Endodermal cell (in vitro differentiated cells): ENCODE data around the gene IDS. TPM values are rescaled to one million over a fixed set of nuclear protein-coding genes. Genes with fewer than 3 reads are reported as not detected.
"Not testable (repeated sequence)": the region's sequence is repeated elsewhere in the genome, so short reads cannot be mapped to it uniquely, and the experiment has no call there.

ENCODE experiments used
- DNase-seq: peaks from one replicate; pipeline ENCODE4 v3.0.0-alpha.2; 2017
- H3K27ac ChIP-seq: 2 replicates; pipeline ENCODE4 v1.5.1; 2013; ENCODE audit warnings: mild to moderate bottlenecking, low read depth, low read length, moderate library complexity
- H3K27me3 ChIP-seq: 2 replicates; pipeline ENCODE4 v1.6.1; 2013; ENCODE audit warnings: mild to moderate bottlenecking, low read length, moderate library complexity; ENCODE audit not compliant: insufficient read depth, control insufficient read depth, poor library complexity, severe bottlenecking
- H3K36me3 ChIP-seq: 2 replicates; pipeline ENCODE4 v1.7.0; 2013; ENCODE audit warnings: mild to moderate bottlenecking, low read length, moderate library complexity; ENCODE audit not compliant: control insufficient read depth, insufficient read depth
- H3K4me1 ChIP-seq: one replicate; pipeline ENCODE4 v1.7.0; 2013; ENCODE audit warnings: low read length; ENCODE audit not compliant: control insufficient read depth, insufficient read depth
- H3K4me3 ChIP-seq: 2 replicates; pipeline ENCODE4 v1.5.1; 2013; ENCODE audit warnings: mild to moderate bottlenecking, low read length, moderate library complexity
- H3K9ac ChIP-seq: 2 replicates; pipeline ENCODE4 v1.6.1; 2013; ENCODE audit warnings: mild to moderate bottlenecking, low read length, moderate library complexity; ENCODE audit not compliant: poor library complexity, severe bottlenecking; ENCODE audit errors: extremely low read depth
- H3K9me3 ChIP-seq: 2 replicates; pipeline ENCODE4 v1.6.1; 2013; ENCODE audit warnings: mild to moderate bottlenecking, low read length, moderate library complexity; ENCODE audit not compliant: control insufficient read depth
- H3K27ac Mint-ChIP-seq: 2 replicates; pipeline ENCODE4 v1.8.0; 2020; ENCODE audit warnings: mixed read lengths
- H3K27me3 Mint-ChIP-seq: 2 replicates; pipeline ENCODE4 v1.8.0; 2021; ENCODE audit warnings: mild to moderate bottlenecking, mixed read lengths; ENCODE audit not compliant: insufficient read depth
- H3K36me3 Mint-ChIP-seq: 2 replicates; pipeline ENCODE4 v1.8.0; 2020; ENCODE audit warnings: low read depth, mixed read lengths
- H3K4me1 Mint-ChIP-seq: 2 replicates; pipeline ENCODE4 v1.8.0; 2020; ENCODE audit warnings: mixed read lengths
- H3K4me3 Mint-ChIP-seq: 2 replicates; pipeline ENCODE4 v1.8.0; 2020; ENCODE audit warnings: mild to moderate bottlenecking, moderate library complexity, mixed read lengths
- H3K9me3 Mint-ChIP-seq: 2 replicates; pipeline ENCODE4 v1.8.0; 2020; ENCODE audit warnings: mild to moderate bottlenecking, mixed read lengths
- WGBS, 2 experiments: methylation state at CpG; one replicate each; pipeline versions ENCODE4 v1.1.5 to v1.1.7; 2013; ENCODE audit warnings: missing lambda C conversion rate in 2 of 2, mixed read lengths in 1 of 2; ENCODE audit not compliant: insufficient coverage in 1 of 2, insufficient read length in 1 of 2; 5-methylcytosine and 5-hydroxymethylcytosine counted together
- total RNA-seq, 2 donors: library from RNA; stranded (reverse); fragmentation: NEBNext Ultra II Directional in 1 of 2; extraction: Animal tissue kit (Norgen Biotek cat#: 25700) in 1 of 2; gene quantifications; 2 replicates in 1 of 2; 3 replicates in 1 of 2; pipeline ENCODE4 v1.2.1, GENCODE V29; 2021
- TF ChIP-seq, protein P1 (sequence below): fragments of 200-600 bp; sonication (generic); conservative IDR thresholded peaks from 2 replicates; pipeline ENCODE4 v1.5.0; 2021; ENCODE audit warnings: antibody characterized with exemption, mild to moderate bottlenecking

IDS gene
- total RNA-seq, 2 donors from 2014 or later = 28.2 to 43.9 TPM

DNA sequence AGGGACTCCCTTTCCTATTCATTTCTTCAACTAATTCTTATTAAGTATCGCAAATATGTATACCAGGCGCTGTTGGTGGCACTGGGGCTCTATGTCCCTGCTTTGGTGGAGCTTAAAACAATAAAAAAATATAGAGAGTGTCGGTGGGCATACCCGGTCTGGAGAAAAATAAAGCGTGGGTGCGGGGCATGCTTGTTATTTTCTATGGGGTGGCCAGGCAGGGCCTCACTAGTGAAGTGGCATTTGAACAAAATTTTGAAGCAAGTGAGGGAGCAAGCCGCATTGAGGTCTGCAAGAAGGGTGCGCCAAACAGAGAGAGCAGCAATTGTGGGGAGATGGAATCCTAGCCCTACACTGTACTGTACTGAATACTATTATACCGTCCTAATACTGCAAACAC, 565 bp upstream of the IDS start:
- Mint-ChIP-seq H3K4me1 (peaks cover 4% of the 10 kb centered on the region), H3K27ac (no peak overlapping the region), H3K4me3 (peak overlapping the region; percentile 65), H3K9me3 (peaks cover 48% of the 10 kb centered on the region), H3K36me3 (peaks cover 13% of the 10 kb centered on the region), H3K27me3 (peaks cover 2% of the 10 kb centered on the region)
- Histone ChIP-seq H3K9me3 (no peaks in the 10 kb centered on the region), H3K4me1 (no peaks in the 10 kb centered on the region), H3K27ac (no peak overlapping the region), H3K9ac (no peak overlapping the region), H3K27me3 (no peaks in the 10 kb centered on the region), H3K4me3 (no peak overlapping the region), H3K36me3 (peaks cover 10% of the 10 kb centered on the region)
- TF ChIP-seq, protein P1, sequence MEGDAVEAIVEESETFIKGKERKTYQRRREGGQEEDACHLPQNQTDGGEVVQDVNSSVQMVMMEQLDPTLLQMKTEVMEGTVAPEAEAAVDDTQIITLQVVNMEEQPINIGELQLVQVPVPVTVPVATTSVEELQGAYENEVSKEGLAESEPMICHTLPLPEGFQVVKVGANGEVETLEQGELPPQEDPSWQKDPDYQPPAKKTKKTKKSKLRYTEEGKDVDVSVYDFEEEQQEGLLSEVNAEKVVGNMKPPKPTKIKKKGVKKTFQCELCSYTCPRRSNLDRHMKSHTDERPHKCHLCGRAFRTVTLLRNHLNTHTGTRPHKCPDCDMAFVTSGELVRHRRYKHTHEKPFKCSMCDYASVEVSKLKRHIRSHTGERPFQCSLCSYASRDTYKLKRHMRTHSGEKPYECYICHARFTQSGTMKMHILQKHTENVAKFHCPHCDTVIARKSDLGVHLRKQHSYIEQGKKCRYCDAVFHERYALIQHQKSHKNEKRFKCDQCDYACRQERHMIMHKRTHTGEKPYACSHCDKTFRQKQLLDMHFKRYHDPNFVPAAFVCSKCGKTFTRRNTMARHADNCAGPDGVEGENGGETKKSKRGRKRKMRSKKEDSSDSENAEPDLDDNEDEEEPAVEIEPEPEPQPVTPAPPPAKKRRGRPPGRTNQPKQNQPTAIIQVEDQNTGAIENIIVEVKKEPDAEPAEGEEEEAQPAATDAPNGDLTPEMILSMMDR = no peak
- WGBS, 2 experiments = 93% methylated on average over 5 to 9 of the region's 9 CpGs
- DNase-seq = no peak

DNA sequence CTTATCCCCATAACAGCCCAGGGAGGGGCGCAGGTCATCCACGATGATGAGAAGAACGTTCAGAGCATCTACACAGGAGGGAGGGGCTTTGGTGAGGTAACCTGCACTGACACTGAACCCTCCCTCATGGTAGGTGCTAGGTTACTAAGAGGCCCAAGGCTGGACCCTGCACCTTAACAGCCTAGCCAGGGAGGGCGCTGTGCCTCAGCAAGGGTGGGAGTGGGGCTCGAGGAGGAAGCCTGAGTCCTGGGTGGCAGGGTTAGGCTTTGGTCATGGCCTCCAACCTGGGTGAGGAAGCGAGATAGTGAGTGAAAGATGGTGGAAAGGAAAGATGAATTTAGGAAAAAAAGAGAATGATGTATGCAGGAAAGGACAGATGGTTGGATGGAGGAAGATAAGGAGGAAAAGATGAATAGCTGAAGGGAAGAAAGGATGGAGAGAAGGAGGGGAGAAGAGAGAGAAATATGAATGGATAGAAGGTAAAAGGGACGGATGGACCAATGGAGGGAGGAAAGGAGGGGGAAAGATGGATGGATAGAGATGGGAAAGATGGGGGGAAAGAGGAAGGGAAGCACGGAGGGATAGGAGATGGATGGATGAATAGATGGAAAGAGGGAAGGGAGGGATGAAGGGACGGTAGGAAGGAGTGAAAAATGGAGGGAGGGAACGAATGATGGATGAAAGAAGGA, 736 bp downstream of the IDS start:
- Mint-ChIP-seq H3K27me3 (peaks cover 2% of the 10 kb centered on the region), H3K4me3 (peak overlapping the region; percentile 65), H3K4me1 (peaks cover 2% of the 10 kb centered on the region), H3K27ac (peak overlapping the region; percentile 24), H3K9me3 (peaks cover 51% of the 10 kb centered on the region), H3K36me3 (peaks cover 22% of the 10 kb centered on the region)
- peaks cover 19% of the 10 kb centered on the region for H3K36me3 ChIP-seq
- peak; percentile 81 for DNase-seq
- H3K9me3 ChIP-seq = no peaks in the 10 kb centered on the region
- H3K4me1 ChIP-seq = no peaks in the 10 kb centered on the region
- H3K27ac ChIP-seq = peak overlapping the region; percentile 66
- H3K27me3 ChIP-seq = no peaks in the 10 kb centered on the region
- peak overlapping the region; percentile 85 for H3K4me3 ChIP-seq
- TF ChIP-seq, protein P1 = peak; percentile 66
- 43 to 53% methylated on average over 3 to 8 of the region's 10 CpGs for WGBS, 2 experiments
- H3K9ac ChIP-seq = peak overlapping the region; percentile 62

DNA sequence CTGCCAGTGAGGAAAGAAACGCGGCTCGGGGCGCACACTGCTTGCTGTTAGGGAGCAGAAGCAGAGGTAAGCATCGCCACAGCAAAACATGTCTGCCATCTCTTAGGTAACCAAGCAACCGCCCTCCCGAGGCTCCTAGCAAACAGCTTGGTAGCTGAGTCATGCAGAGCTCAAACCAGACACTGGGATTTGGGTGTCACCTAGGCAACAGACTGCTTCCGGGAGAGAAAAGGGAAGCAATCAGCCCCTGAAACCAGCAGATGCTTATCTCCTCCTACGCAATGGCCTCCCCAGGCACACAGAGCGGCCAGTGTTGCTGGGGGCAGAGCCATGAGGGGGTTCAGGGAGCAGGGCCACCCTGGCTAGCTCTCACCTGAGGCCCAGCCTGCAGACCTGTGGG, 1.7 kb downstream of the IDS start:
- not testable (repeated sequence) for H3K9me3 ChIP-seq, H3K4me3 ChIP-seq, H3K27me3 Mint-ChIP-seq, H3K27ac ChIP-seq, H3K4me1 Mint-ChIP-seq, H3K4me1 ChIP-seq, H3K27ac Mint-ChIP-seq, H3K9ac ChIP-seq, H3K4me3 Mint-ChIP-seq, DNase-seq, H3K27me3 ChIP-seq
- peaks cover 22% of the 10 kb centered on the region for H3K36me3 Mint-ChIP-seq
- 79% methylated on average over 6 of the region's 10 CpGs; no CpG with 5 or more reads in 1 of the 2 experiments for WGBS, 2 experiments
- peaks cover 24% of the 10 kb centered on the region for H3K36me3 ChIP-seq
- H3K9me3 Mint-ChIP-seq = peaks cover 43% of the 10 kb centered on the region

DNA sequence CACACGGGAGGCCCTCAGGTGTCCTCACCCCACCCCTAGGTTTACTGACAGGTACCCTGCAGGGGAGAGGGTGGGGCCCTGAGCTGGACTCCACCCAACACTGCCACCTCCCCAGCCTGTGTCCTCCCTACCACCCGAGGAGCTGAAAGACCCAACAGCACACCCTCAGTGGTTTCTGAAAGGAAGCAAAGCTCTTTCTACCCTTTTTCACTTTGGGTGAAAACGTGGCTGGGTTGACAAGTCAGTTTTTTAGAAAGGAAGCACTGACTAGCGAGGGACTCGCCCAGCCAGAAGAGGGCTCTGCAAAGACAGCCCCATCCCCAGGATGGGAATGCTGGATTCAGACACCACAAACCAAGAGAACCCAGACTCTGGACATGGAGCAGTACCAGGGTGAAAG, 2.2 kb downstream of the IDS start:
- not testable (repeated sequence) for H3K9ac ChIP-seq, H3K4me1 Mint-ChIP-seq, H3K4me1 ChIP-seq, H3K27ac ChIP-seq, H3K9me3 ChIP-seq, H3K4me3 Mint-ChIP-seq, H3K27me3 ChIP-seq, H3K27me3 Mint-ChIP-seq, H3K4me3 ChIP-seq, H3K27ac Mint-ChIP-seq, DNase-seq
- WGBS, 2 experiments = 76% methylated on average over 3 of the region's 5 CpGs; no CpG with 5 or more reads in 1 of the 2 experiments
- Mint-ChIP-seq H3K9me3 (peaks cover 47% of the 10 kb centered on the region), H3K36me3 (peaks cover 22% of the 10 kb centered on the region)
- peaks cover 28% of the 10 kb centered on the region for H3K36me3 ChIP-seq
